ENCODE data around the gene SP4. TPM values are rescaled to one million over a fixed set of nuclear protein-coding genes. Genes with fewer than 3 reads are reported as not detected.

SP4 gene
- total RNA-seq, 4 donors from 2014 or later, result 6.7 to 13.4 (median 9.5) TPM

- no peak for ATAC-seq
- no peaks in the 10 kb centered on the region for H3K9me3 ChIP-seq
- 54 to 84% methylated on average over 3 of the region's 3 CpGs for WGBS, 2 donors (ENCODE audit: low coverage in 1 of 2)
Observed at GRCh38 chr7:21469894-21470293, 42.0 kb downstream of the SP4 start.

GRCh38 chr7:21472029-21472428 is 44.1 kb downstream of the SP4 start:
- Histone ChIP-seq H3K36me3 (peaks cover 0 to 2% of the 10 kb centered on the region in 2 donors), H3K4me3 (no peak overlapping the region), H3K27ac (no peak overlapping the region), H3K27me3 (no peaks in the 10 kb centered on the region), H3K4me1 (no peaks in the 10 kb centered on the region), H3K9me3 (no peaks in the 10 kb centered on the region)
- ATAC-seq, result no peak
- TF ChIP-seq POLR2AphosphoS5 (IDR thresholded peaks at IDR 0.05), result no peak
- no peak for TF ChIP-seq EP300 (IDR thresholded peaks at IDR 0.05)
- 100% methylated on average over 1 of the region's 1 CpG for WGBS, 2 donors (ENCODE audit: low coverage in 1 of 2)

More at GRCh38 chr7:21469894-21470293, 42.0 kb downstream of the SP4 start:
- TF ChIP-seq CTCF (IDR thresholded peaks at IDR 0.05) (no peak), EP300 (IDR thresholded peaks at IDR 0.05) (no peak), POLR2AphosphoS5 (IDR thresholded peaks at IDR 0.05) (no peak), POLR2A (IDR thresholded peaks at IDR 0.05) (no peak)
- Histone ChIP-seq H3K4me1 (no peaks in the 10 kb centered on the region), H3K36me3 (no peaks in the 10 kb centered on the region), H3K27ac (no peak overlapping the region), H3K4me3 (no peak overlapping the region), H3K27me3 (no peaks in the 10 kb centered on the region)

- Histone ChIP-seq H3K4me1 (no peaks in the 10 kb centered on the region), H3K27ac (no peak overlapping the region), H3K36me3 (peaks cover 0 to 22% of the 10 kb centered on the region in 2 donors), H3K9me3 (no peaks in the 10 kb centered on the region), H3K27me3 (no peaks in the 10 kb centered on the region), H3K4me3 (no peak overlapping the region)
- TF ChIP-seq CTCF (IDR thresholded peaks at IDR 0.05) (no peak), EP300 (IDR thresholded peaks at IDR 0.05) (no peak), POLR2A (IDR thresholded peaks at IDR 0.05) (no peak), POLR2AphosphoS5 (IDR thresholded peaks at IDR 0.05) (no peak)
- WGBS, 2 donors (ENCODE audit: low coverage in 1 of 2), result 35 to 74% methylated on average over 2 of the region's 2 CpGs
- no peak for ATAC-seq
Observed at GRCh38 chr7:21476429-21476828, 48.5 kb downstream of the SP4 start.

- Histone ChIP-seq H3K27ac (no peak overlapping the region), H3K4me1 (no peaks in the 10 kb centered on the region), H3K4me3 (no peak overlapping the region), H3K36me3 (peaks cover 0 to 30% of the 10 kb centered on the region in 2 donors), H3K9me3 (no peaks in the 10 kb centered on the region), H3K27me3 (no peaks in the 10 kb centered on the region)
- ATAC-seq, result no peak
- TF ChIP-seq POLR2A (IDR thresholded peaks at IDR 0.05) (no peak), CTCF (IDR thresholded peaks at IDR 0.05) (no peak)
- WGBS, 2 donors (ENCODE audit: low coverage in 1 of 2), result 77 to 93% methylated on average over 2 to 3 of the region's 3 CpGs
Observed at GRCh38 chr7:21480693-21481403, 53.0 kb downstream of the SP4 start.

- no peaks in the 10 kb centered on the region for H3K4me1 ChIP-seq
- H3K36me3 ChIP-seq, result peaks cover 0 to 11% of the 10 kb centered on the region in 2 donors
- H3K27ac ChIP-seq, result no peak overlapping the region
- H3K4me3 ChIP-seq, result no peak overlapping the region
- no peaks in the 10 kb centered on the region for H3K9me3 ChIP-seq
- TF ChIP-seq EP300 (IDR thresholded peaks at IDR 0.05) (no peak), CTCF (IDR thresholded peaks at IDR 0.05) (no peak), POLR2AphosphoS5 (IDR thresholded peaks at IDR 0.05) (no peak), POLR2A (IDR thresholded peaks at IDR 0.05) (no peak)
- 90 to 92% methylated on average over 2 of the region's 2 CpGs for WGBS, 2 donors (ENCODE audit: low coverage in 1 of 2)
- ATAC-seq, result no peak
- H3K27me3 ChIP-seq, result no peaks in the 10 kb centered on the region
Observed at GRCh38 chr7:21486511-21486910, 58.6 kb downstream of the SP4 start.

Measured in gastroesophageal sphincter (tissue), 4 donors.